ENCODE data around the gene SCML2. TPM values are rescaled to one million over a fixed set of nuclear protein-coding genes. Genes with fewer than 3 reads are reported as not detected.

The SCML2 gene
- total RNA-seq: 0.22 and 0.72 TPM in 2 replicates

DNA sequence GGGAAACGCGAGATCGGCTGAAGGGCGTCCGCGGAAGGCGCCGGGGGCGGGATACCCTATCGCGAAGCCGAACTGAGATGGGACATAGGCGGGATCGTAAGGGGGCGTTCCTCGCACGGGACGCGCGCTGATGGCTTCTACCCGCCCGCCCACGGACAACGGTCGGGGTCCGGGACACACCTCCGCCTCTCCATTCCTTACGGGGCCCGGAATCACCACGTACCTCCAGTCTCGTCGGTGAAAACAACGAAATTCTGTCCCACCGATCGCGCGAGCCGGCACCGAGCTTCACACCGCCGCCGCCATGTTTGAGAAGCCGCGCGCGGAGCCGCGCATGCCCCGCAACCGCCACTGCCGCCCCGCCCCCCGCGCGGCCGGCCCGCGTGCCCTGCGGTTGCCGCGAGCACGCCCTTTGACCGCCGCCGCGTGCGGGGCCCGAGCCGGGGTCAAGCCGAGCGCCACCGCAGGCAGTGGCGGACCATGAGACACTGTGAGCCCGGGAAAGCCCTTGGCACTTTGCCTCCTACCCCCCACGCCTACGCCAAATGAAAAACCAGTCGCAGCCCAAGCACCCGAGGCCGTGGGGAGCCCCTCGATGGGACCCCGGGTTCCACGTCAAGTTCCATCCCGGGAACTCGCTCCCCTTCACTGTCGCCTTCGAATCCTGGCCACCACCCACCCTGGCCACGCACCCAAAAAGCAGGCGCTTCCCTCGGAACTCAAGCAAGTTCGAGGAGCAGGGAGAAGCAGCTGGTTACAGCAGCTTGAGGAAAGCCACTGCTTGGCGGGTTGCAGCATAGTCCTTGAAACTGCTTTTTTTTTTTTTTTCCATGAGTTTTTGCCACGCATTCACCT lies at the start of gene SCML2:
TSS of gene SCML2 (minus strand) at position 320 of the 855 bp plus-strand sequence. CDS start 20,617 bp downstream, outside the sequence.

GRCh38 chrX:18220786-18221185 lies 133.7 kb downstream of the SCML2 start, which contains the start of gene BEND2:
Gene BEND2 (minus strand): TSS chrX:18220886. CDS start chrX:18220750, 136 bp downstream.

Small RNA genes lying within 50 kb of the gene (small RNA-seq; reads per million reads assigned to genes)
- gene RF00019 (ENCODE audit: low replicate concordance) (not detected), gene TMSB10P2 (ENCODE audit: low replicate concordance) (not detected)

Other genes with a start within 250 kb of the SCML2 start
- gene BEND2, start 133.8 kb downstream of the SCML2 start, total RNA-seq: not detected in 2 replicates
- gene CDKL5, start 70.9 kb upstream of the SCML2 start, total RNA-seq: 3.1 and 4.2 TPM in 2 replicates